ENCODE measurements around the gene SEMA5B. TPM values are rescaled to one million over a fixed set of nuclear protein-coding genes. Genes with fewer than 3 reads are reported as not detected.

The SEMA5B gene
- total RNA-seq, 1 experiment from 2014 or later, result 9.4 TPM

GRCh38 chr3:123072564-123072963, 45.0 kb upstream of the SEMA5B start:
- Histone ChIP-seq H4K8ac (replicated peaks; ENCODE audit: insufficient read length, low read depth, low read length) (no peak overlapping the region), H3K9me3 (ENCODE audit: control insufficient read depth, low read depth, low read length) (no peaks in the 10 kb centered on the region), H3K23me2 (ENCODE audit: insufficient read length, low read depth, low read length, poor library complexity, severe bottlenecking) (peaks cover 13% of the 10 kb centered on the region), H2BK12ac (ENCODE audit: insufficient read length, low read depth, low read length) (no peak overlapping the region), H3K79me2 (ENCODE audit: insufficient read depth, low read length) (peaks cover 26% of the 10 kb centered on the region; the same call in 1 of the 2 replicates), H2BK120ac (ENCODE audit: low read depth, low read length, poor library complexity, severe bottlenecking) (no peak overlapping the region), H2AK5ac (ENCODE audit: insufficient read length, low read length) (no peak overlapping the region), H4K91ac (ENCODE audit: insufficient read length, low read depth, low read length) (no peak overlapping the region), H2AFZ (ENCODE audit: low read length) (no peak overlapping the region), H4K5ac (ENCODE audit: insufficient read length, low read depth, low read length) (no peak overlapping the region), H2BK20ac (ENCODE audit: low read depth, low read length, poor library complexity, severe bottlenecking) (no peak overlapping the region), H4K20me1 (ENCODE audit: control insufficient read depth, insufficient read depth, insufficient read length) (no peaks in the 10 kb centered on the region), H3K4ac (ENCODE audit: low read depth, low read length) (no peak overlapping the region), H3K9ac (ENCODE audit: extremely low read depth, insufficient read length, low read length) (no peak overlapping the region), H3K27me3 (ENCODE audit: insufficient read depth, low read length) (no peaks in the 10 kb centered on the region), H2BK5ac (ENCODE audit: insufficient read length, low read length) (no peak overlapping the region), H3K4me2 (ENCODE audit: insufficient read depth, insufficient read length, low read length) (no peak overlapping the region), H3K18ac (ENCODE audit: insufficient read length, low read depth, low read length) (no peak overlapping the region), H3K27ac (ENCODE audit: insufficient read length, low read depth, low read length) (no peak overlapping the region), H3T11ph (ENCODE audit: low read length) (no peak overlapping the region), H3K14ac (ENCODE audit: insufficient read depth, low read length) (no peak overlapping the region), H3K4me1 (ENCODE audit: insufficient read depth, low read length) (peaks cover 5% of the 10 kb centered on the region; the same call in 1 of the 2 replicates), H3K23ac (ENCODE audit: insufficient read length, low read depth, low read length) (no peak overlapping the region), H2BK15ac (ENCODE audit: low read depth, low read length) (no peak overlapping the region), H3K56ac (ENCODE audit: insufficient read length, low read depth, low read length) (no peak overlapping the region), H3K79me1 (ENCODE audit: insufficient read depth, low read depth, low read length, poor library complexity, severe bottlenecking) (peaks cover 7% of the 10 kb centered on the region)
- Mint-ChIP-seq H3K4me3 (no peak overlapping the region), H3K36me3 (ENCODE audit: insufficient read depth in 1 of 3, low read depth in 3 of 3) (no peaks in the 10 kb centered on the region), H3K4me1 (peaks cover 33 to 47% of the 10 kb centered on the region in 2 experiments), H3K27ac (no peak overlapping the region), H3K9me3 (no peaks in the 10 kb centered on the region), H3K27me3 (ENCODE audit: low read depth) (peaks cover 5% of the 10 kb centered on the region; the same call in 1 of the 2 replicates)
- WGBS (ENCODE audit: extremely low coverage, insufficient read length, low lambda C conversion rate), result no CpG with 5 or more reads among the region's 1 CpG
- TF ChIP-seq CTCF (conservative IDR thresholded peaks at IDR 0.05), result no peak
- no peak for DNase-seq

Data from H9 (cell line).